PC-9 (cell line): ENCODE data around the gene ANGPTL1. TPM values are rescaled to one million over a fixed set of nuclear protein-coding genes. Genes with fewer than 3 reads are reported as not detected.
A peak's percentile ranks its signal among the peaks of the same experiment; 100 is the strongest.

Experiments used
- Bru-seq: library from RNA; stranded (reverse); fragments of 400-500 nt; gene quantifications from one replicate; lab custom pipeline; 2021; lab: Mats Ljungman, UMichigan
- BruChase-seq, 2 experiments: library from RNA; stranded (reverse); fragments of 400-500 nt; gene quantifications; one replicate each; lab custom pipeline; 2021; lab: Mats Ljungman, UMichigan
- BruUV-seq: library from RNA; stranded (reverse); fragments of 400-500 nt; replicated peaks from 2 replicates; lab custom pipeline; 2021; lab: Mats Ljungman, UMichigan
- CTCF ChIA-PET: fragments of 300-600 bp; sonication (Branson Sonifier 250); formaldehyde crosslinking; loops from one replicate; lab custom pipeline; 2022; ENCODE audit warnings: antibody characterized with exemption; lab: Charles Lee
- POLR2A ChIA-PET: fragments of 300-600 bp; sonication (Branson Sonifier 250); formaldehyde crosslinking; loops from one replicate; lab custom pipeline; 2022; ENCODE audit warnings: antibody characterized with exemption; ENCODE audit not compliant: unreplicated experiment; lab: Charles Lee
- DNase-seq, 2 experiments: peaks; one replicate each; pipeline versions ENCODE4 v3.0.0 to v3.0.0-alpha.2; 2015 to 2022; ENCODE audit warnings: mixed read lengths in 1 of 2
- H2AFZ ChIP-seq: fragments of 200-600 bp; sonication (generic); 2 replicates; pipeline ENCODE4 v1.8.1; 2017; ENCODE audit warnings: antibody characterized with exemption
- H3F3A ChIP-seq: fragments of 200-600 bp; sonication (generic); 2 replicates; pipeline ENCODE4 v1.8.1; 2017; ENCODE audit warnings: antibody characterized with exemption, mild to moderate bottlenecking, low read depth; ENCODE audit not compliant: insufficient read depth
- H3K27ac ChIP-seq: fragments of 200-600 bp; sonication (generic); 2 replicates; pipeline ENCODE4 v1.6.1; 2016; ENCODE audit warnings: mixed run types
- H3K27me3 ChIP-seq: fragments of 200-600 bp; sonication (generic); 2 replicates; pipeline ENCODE4 v1.6.1; 2016; ENCODE audit warnings: low read depth, mixed run types; ENCODE audit not compliant: insufficient read depth
- H3K36me3 ChIP-seq: fragments of 200-600 bp; sonication (generic); 2 replicates; pipeline ENCODE4 v1.6.1; 2016; ENCODE audit warnings: low read depth, mixed run types
- H3K4me1 ChIP-seq: fragments of 200-600 bp; sonication (generic); replicated peaks from 2 replicates; pipeline ENCODE4 v1.6.1; 2016; ENCODE audit warnings: mixed run types; ENCODE audit not compliant: insufficient read depth
- H3K4me2 ChIP-seq: fragments of 200-600 bp; sonication (generic); 2 replicates; pipeline ENCODE4 v1.6.1; 2017; ENCODE audit warnings: mixed run types
- H3K4me3 ChIP-seq: fragments of 200-600 bp; sonication (generic); 2 replicates; pipeline ENCODE4 v1.6.1; 2016; ENCODE audit warnings: mixed run types
- H3K79me2 ChIP-seq: fragments of 200-600 bp; sonication (generic); 2 replicates; pipeline ENCODE4 v1.6.1; 2017; ENCODE audit warnings: low read depth, mixed run types
- H3K9me2 ChIP-seq: fragments of 200-600 bp; sonication (generic); 2 replicates; pipeline ENCODE4 v1.8.1; 2017; ENCODE audit warnings: mild to moderate bottlenecking; ENCODE audit not compliant: insufficient read depth
- H3K9me3 ChIP-seq: fragments of 200-600 bp; sonication (generic); 2 replicates; pipeline ENCODE4 v1.8.1; 2016; ENCODE audit warnings: low read depth; ENCODE audit not compliant: insufficient read depth
- H4K20me1 ChIP-seq: fragments of 200-600 bp; sonication (generic); 2 replicates; pipeline ENCODE4 v1.8.1; 2017; ENCODE audit not compliant: insufficient read depth
- EZH2 ChIP-seq: fragments of 200-600 bp; sonication (generic); IDR thresholded peaks from 2 replicates; pipeline ENCODE4 v1.8.0; 2017; ENCODE audit warnings: antibody characterized with exemption, low read depth
- intact Hi-C: fragments of 100-400 bp; cut with micrococcal nuclease; formaldehyde crosslinking; loops from one replicate; pipeline ENCODE4 v1.10.0; 2022; ENCODE audit not compliant: unreplicated experiment
- long read RNA-seq: library from polyadenylated mRNA; stranded (forward); transcript quantifications from one replicate; pipeline ENCODE4 v2.0.0, GENCODE V29; 2022
- total RNA-seq: library from RNA; stranded (reverse); gene quantifications from 2 replicates; pipeline ENCODE4 v1.2.3, GENCODE V29; 2021
- TF ChIP-seq, protein P1 (sequence below): fragments of 200-600 bp; sonication (generic); conservative IDR thresholded peaks from 2 replicates; pipeline ENCODE4 v1.6.1; 2017; ENCODE audit warnings: mixed run types, antibody characterized with exemption, mild to moderate bottlenecking, moderate library complexity

Gene ANGPTL1, protein sequence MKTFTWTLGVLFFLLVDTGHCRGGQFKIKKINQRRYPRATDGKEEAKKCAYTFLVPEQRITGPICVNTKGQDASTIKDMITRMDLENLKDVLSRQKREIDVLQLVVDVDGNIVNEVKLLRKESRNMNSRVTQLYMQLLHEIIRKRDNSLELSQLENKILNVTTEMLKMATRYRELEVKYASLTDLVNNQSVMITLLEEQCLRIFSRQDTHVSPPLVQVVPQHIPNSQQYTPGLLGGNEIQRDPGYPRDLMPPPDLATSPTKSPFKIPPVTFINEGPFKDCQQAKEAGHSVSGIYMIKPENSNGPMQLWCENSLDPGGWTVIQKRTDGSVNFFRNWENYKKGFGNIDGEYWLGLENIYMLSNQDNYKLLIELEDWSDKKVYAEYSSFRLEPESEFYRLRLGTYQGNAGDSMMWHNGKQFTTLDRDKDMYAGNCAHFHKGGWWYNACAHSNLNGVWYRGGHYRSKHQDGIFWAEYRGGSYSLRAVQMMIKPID
- not detected in 2 replicates for total RNA-seq
- not detected for Bru-seq, nascent RNA
- percentile 3 among the genes with signal in this experiment for BruChase-seq, experiment 1, labeled RNA remaining after a 2-hour chase
- not detected for BruChase-seq, experiment 2, labeled RNA remaining after a 6-hour chase
- long read RNA-seq, partial matches to known transcripts = 0 of 11 reads
- long read RNA-seq, other reads (novel, unspliced or antisense) = 11 of 11 reads

DNA sequence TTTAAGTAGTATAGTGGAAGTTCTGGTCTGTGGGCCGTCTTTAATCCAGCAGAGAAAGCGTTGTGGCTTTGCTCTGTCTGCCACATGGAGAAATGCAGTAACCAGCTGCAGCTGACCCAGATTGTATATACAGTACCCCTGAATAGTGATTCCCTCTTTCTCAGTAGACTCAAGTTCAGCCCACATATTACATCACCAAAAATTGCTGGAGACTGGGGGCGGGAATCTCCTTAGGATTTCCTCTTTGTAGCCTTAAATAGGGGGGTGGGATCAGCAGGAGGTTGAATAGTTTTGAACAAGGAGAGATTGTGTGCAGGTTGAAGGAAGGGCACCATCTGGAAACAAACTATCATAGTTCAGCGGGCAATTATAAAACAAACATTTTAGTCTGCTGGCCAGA is at the start of gene ANGPTL1:
TSS of gene ANGPTL1 (minus strand) at position 134 of the 400 bp plus-strand sequence. CDS start 5,301 bp downstream, outside the sequence.
- H3F3A ChIP-seq = no peaks in the 10 kb centered on the region; the same call in none of the 2 replicates
- H3K79me2 ChIP-seq = no peaks in the 10 kb centered on the region
- intact Hi-C loops = no loop called here
- no peaks in the 10 kb centered on the region for H3K9me3 ChIP-seq
- ChIA-PET CTCF (interaction anchor here (0.6 kb wide), 1 partner anchor 47 kb away, joined by 3 read pairs; no protein-coding TSS in a partner anchor), POLR2A (no interaction called here)
- TF ChIP-seq EZH2 = no peak
- TF ChIP-seq, protein P1, sequence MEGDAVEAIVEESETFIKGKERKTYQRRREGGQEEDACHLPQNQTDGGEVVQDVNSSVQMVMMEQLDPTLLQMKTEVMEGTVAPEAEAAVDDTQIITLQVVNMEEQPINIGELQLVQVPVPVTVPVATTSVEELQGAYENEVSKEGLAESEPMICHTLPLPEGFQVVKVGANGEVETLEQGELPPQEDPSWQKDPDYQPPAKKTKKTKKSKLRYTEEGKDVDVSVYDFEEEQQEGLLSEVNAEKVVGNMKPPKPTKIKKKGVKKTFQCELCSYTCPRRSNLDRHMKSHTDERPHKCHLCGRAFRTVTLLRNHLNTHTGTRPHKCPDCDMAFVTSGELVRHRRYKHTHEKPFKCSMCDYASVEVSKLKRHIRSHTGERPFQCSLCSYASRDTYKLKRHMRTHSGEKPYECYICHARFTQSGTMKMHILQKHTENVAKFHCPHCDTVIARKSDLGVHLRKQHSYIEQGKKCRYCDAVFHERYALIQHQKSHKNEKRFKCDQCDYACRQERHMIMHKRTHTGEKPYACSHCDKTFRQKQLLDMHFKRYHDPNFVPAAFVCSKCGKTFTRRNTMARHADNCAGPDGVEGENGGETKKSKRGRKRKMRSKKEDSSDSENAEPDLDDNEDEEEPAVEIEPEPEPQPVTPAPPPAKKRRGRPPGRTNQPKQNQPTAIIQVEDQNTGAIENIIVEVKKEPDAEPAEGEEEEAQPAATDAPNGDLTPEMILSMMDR = no peak
- H3K36me3 ChIP-seq = 0 out of 2 replicates have a peak, but pooled peaks cover 3% of the 10 kb centered on the region
- no peak within 1 kb of the TSS for H3K4me2 ChIP-seq
- H3K9me2 ChIP-seq = no peaks in the 10 kb centered on the region
- DNase-seq = no peak
- peak within 1 kb of the TSS; percentile 13; the same call in 1 of the 2 replicates for H3K27ac ChIP-seq
- no TSS peak for BruUV-seq
- H3K4me1 ChIP-seq = peaks cover 17% of the 10 kb centered on the region
- no peak within 1 kb of the TSS for H2AFZ ChIP-seq
- H4K20me1 ChIP-seq = peaks cover 6% of the 10 kb centered on the region; the same call in 1 of the 2 replicates
- no peak within 1 kb of the TSS for H3K4me3 ChIP-seq
- H3K27me3 ChIP-seq = no peaks in the 10 kb centered on the region

DNA sequence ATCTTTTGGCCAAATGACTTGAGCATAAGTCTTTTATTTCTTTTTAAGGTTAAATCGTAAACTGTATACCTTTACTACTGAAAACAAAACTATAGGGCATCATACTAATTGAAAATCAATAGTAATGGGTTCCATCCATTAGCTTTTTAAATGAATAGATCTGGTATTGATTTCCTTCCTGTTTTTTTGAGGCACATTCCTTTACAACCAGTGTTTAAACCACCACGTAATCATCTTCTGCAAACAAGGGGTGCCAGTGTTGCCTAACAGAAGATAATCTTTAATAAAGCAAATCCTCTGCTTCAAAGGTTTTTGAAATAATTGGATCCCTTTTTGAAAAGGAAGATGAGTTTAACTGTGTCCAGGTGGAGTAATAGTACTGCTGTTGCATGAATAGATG is 48.7 kb upstream of the ANGPTL1 start:
- Histone ChIP-seq H3F3A (no peaks in the 10 kb centered on the region), H3K9me2 (no peaks in the 10 kb centered on the region), H3K27me3 (no peaks in the 10 kb centered on the region), H3K4me3 (no peak overlapping the region), H4K20me1 (no peaks in the 10 kb centered on the region), H3K4me2 (no peak overlapping the region), H3K9me3 (0 out of 2 replicates have a peak, but pooled peaks cover 6% of the 10 kb centered on the region), H2AFZ (no peak overlapping the region), H3K36me3 (peaks cover 26% of the 10 kb centered on the region), H3K79me2 (no peaks in the 10 kb centered on the region), H3K4me1 (no peaks in the 10 kb centered on the region), H3K27ac (no peak overlapping the region)
- intact Hi-C loops = no loop called here
- POLR2A ChIA-PET = no interaction called here
- TF ChIP-seq, protein P1 = no peak
- TF ChIP-seq EZH2 = no peak
- no TSS peak for BruUV-seq
- DNase-seq = no peak
- CTCF ChIA-PET = no interaction called here

DNA sequence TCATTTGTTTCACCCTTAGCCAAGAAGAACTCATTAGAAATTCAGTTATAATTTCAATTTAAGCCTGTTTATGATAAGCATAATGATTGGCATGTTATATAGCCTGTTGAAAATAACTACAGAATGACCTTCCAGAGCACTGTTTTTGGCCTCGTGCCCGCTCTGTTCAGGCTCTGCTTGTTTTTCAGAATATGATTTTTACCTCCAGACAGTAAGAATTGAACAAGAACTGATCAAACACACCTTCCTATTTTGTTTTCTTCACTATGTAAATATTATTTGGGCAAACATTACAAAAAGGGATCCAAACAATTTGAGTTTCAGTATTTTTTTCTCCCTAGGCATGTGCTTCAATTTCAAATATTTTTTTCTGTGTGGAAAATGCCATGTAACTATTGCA is 48.1 kb upstream of the ANGPTL1 start:
- no peak overlapping the region for H3K4me2 ChIP-seq
- TF ChIP-seq, protein P1 = no peak
- TF ChIP-seq EZH2 = no peak
- H3K4me3 ChIP-seq = no peak overlapping the region
- POLR2A ChIA-PET = no interaction called here
- CTCF ChIA-PET = no interaction called here
- H3K4me1 ChIP-seq = no peaks in the 10 kb centered on the region
- H3K36me3 ChIP-seq = peaks cover 26% of the 10 kb centered on the region
- H3F3A ChIP-seq = no peaks in the 10 kb centered on the region
- BruUV-seq = no TSS peak
- no peaks in the 10 kb centered on the region for H3K27me3 ChIP-seq
- H4K20me1 ChIP-seq = no peaks in the 10 kb centered on the region
- DNase-seq = no peak
- intact Hi-C loops = no loop called here
- no peak overlapping the region for H3K27ac ChIP-seq
- H3K9me3 ChIP-seq = 0 out of 2 replicates have a peak, but pooled peaks cover 2% of the 10 kb centered on the region
- no peaks in the 10 kb centered on the region for H3K79me2 ChIP-seq
- no peak overlapping the region for H2AFZ ChIP-seq
- no peaks in the 10 kb centered on the region for H3K9me2 ChIP-seq
